GM18951 (cell line): ENCODE data around the gene ANKRD23.

Experiments
- POLR2A ChIP-seq: IDR thresholded peaks from 4 replicates; pipeline ENCODE4 v1.6.1; 2011; ENCODE audit warnings: mild to moderate bottlenecking; ENCODE audit not compliant: insufficient read length, insufficient read depth; ENCODE audit errors: extremely low read depth
- in situ Hi-C: fragments of 300-500 bp; cut with MboI; formaldehyde crosslinking; loops from one replicate; pipeline ENCODE4 v1.12.0; 2022; ENCODE audit warnings: low sequenced_read_pairs, mixed read lengths, inconsistent platforms; ENCODE audit not compliant: unreplicated experiment

ANKRD23 gene

DNA sequence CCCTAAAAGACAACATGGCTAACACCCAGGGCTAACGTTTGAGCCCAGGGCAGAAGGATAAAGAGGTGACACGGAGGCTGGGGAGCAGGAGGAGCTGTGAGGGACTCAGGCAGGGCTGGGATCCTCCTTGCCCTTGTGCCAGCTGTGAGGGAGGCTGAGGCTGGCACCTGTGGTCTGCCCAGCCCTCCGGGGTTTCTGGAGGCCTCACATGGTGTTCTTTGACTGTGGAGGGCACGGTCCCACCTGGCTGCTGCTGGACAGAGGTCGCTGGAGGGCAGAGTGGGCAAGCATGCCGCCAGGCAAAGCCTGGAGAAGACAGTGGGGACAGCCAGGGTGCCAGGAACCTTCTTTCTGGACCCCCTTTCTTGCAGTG lies 54.6 kb downstream of the ANKRD23 start:
- in situ Hi-C loops, result no loop called here
- TF ChIP-seq POLR2A, result no peak

DNA sequence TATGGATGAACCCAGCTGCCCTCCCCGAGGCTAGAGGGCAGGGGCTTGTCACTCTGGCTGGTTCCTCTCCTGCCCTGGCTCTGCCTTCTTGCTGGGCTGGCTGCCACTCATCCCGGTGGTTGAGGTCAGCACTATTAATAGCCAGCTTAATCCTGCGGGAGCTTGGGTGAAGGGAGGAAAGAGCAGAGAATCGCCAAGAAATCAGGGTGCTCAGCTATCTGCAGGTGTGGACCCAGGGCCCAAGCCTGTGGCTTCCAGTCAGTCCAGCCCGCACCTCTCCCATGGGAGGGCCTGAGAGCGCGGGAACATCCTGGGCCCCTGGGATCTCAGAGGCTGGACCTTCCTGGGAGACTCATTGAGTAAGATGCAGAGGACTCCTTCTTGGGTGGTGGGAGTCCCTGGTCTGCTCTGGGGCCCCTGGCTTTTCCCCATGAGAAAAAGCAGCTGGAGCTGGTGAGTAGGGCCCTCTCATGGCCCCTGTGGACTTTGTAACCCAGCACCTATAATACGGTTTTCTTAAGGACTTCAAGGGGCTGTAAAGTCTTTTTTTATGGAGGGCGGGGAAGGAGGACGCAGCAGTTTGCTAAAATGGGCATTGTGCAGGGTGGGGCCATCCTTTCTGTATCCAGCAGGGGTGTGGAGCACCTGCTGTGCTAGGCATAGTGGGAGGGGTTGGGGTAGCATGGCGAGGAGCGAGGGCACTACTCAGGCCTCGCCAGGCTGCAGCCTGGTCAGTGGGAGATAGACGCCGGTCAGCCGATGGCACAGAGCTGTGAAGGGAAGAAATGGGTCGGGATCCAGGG lies 55.2 kb downstream of the ANKRD23 start:
- in situ Hi-C loops, result no loop called here
- TF ChIP-seq POLR2A, result no peak
